Tibial nerve (tissue), 4 donors: Measurements from ENCODE around the gene CASZ1.

Experiments used
- EP300 ChIP-seq, 2 donors: sonication (generic); formaldehyde crosslinking; IDR thresholded peaks; one replicate each; pipeline ENCODE4 v1.6.1; 2017; ENCODE audit warnings: antibody characterized with exemption in 2 of 2, mild to moderate bottlenecking in 1 of 2
- TF ChIP-seq, protein P1 (sequence below), 5 experiments: fragments of 200-600 bp in 3 of 5; fragments of 450-650 bp in 2 of 5; sonication (generic) in 3 of 5; IDR thresholded peaks; one replicate each; pipeline ENCODE4 v1.5.1; 2016 to 2019; ENCODE audit warnings: antibody characterized with exemption in 5 of 5, mild to moderate bottlenecking in 3 of 5, moderate library complexity in 2 of 5

- TF ChIP-seq, protein P1, sequence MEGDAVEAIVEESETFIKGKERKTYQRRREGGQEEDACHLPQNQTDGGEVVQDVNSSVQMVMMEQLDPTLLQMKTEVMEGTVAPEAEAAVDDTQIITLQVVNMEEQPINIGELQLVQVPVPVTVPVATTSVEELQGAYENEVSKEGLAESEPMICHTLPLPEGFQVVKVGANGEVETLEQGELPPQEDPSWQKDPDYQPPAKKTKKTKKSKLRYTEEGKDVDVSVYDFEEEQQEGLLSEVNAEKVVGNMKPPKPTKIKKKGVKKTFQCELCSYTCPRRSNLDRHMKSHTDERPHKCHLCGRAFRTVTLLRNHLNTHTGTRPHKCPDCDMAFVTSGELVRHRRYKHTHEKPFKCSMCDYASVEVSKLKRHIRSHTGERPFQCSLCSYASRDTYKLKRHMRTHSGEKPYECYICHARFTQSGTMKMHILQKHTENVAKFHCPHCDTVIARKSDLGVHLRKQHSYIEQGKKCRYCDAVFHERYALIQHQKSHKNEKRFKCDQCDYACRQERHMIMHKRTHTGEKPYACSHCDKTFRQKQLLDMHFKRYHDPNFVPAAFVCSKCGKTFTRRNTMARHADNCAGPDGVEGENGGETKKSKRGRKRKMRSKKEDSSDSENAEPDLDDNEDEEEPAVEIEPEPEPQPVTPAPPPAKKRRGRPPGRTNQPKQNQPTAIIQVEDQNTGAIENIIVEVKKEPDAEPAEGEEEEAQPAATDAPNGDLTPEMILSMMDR (IDR thresholded peaks at IDR 0.05), result no peak
- no peak for TF ChIP-seq EP300 (IDR thresholded peaks at IDR 0.05)
Observed at GRCh38 chr1:10773376-10773775, 23.1 kb downstream of the CASZ1 start.
